ENCODE data around the gene SLC8B1.

DNA sequence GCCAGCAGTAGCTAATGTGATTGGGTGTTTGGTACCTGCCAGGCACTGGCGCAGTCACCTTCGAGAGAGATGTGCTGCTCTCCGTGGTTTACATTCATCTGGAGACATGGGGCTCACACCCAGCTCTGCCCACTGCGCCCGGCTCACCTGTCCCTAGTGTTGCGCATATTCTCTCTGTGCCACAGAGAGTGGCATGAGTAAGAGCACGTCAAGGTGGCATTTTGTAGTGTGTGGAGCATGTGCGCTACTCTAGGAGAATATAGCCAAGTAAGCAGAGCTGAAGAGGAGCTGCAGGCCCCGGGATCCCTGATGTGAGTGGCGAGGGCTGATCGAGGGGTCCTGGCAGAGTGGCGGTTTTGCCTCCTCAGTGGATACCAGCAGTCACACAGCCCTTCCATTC lies 66.8 kb downstream of the SLC8B1 start:
- TF ChIP-seq ETV6 (IDR thresholded peaks at IDR 0.05; ENCODE audit: borderline replicate concordance in 1 of 2, low read depth in 2 of 2, low read length in 1 of 2), result no peak
- TF ChIP-seq ETV6 (CRISPR knock-in tag; IDR thresholded peaks at IDR 0.05; ENCODE audit: borderline replicate concordance), result no peak
- TF ChIP-seq POLR2AphosphoS5 (IDR thresholded peaks at IDR 0.05; ENCODE audit: control insufficient read depth, insufficient read depth, low read depth, low read length), result no peak
- no peak for TF ChIP-seq SMAD1 (IDR thresholded peaks at IDR 0.05; ENCODE audit: low read depth, low read length, partially characterized antibody)
- no peak for TF ChIP-seq PHB2 (IDR thresholded peaks at IDR 0.05; ENCODE audit: low read depth)
- no peak for TF ChIP-seq EP300 (IDR thresholded peaks at IDR 0.05; ENCODE audit: low read length)
- TF ChIP-seq CCAR2 (IDR thresholded peaks at IDR 0.05; ENCODE audit: low read depth, low read length), result no peak
- no peak for TF ChIP-seq KLF10 (CRISPR knock-in tag; IDR thresholded peaks at IDR 0.05)

Measured in K562 (cell line).